MCF 10A (cell line): ENCODE data around the gene PNMT. TPM values are rescaled to one million over a fixed set of nuclear protein-coding genes. Genes with fewer than 3 reads are reported as not detected.

Experiments used
- BruUV-seq: library from RNA; stranded (reverse); fragments of 400-500 nt; replicated peaks from 2 replicates; lab custom pipeline; 2021; lab: Mats Ljungman, UMichigan
- CTCF ChIA-PET: fragments of 300-600 bp; sonication (Branson Sonifier 250); formaldehyde crosslinking; extraction: SDS; loops from one replicate; lab custom pipeline; 2021; ENCODE audit warnings: antibody characterized with exemption, inconsistent platforms; lab: Yijun Ruan, JAX
- POLR2A ChIA-PET: fragments of 300-600, 350-650 bp; sonication (Branson Sonifier 250); formaldehyde crosslinking; extraction: SDS; loops from one replicate; lab custom pipeline; 2020; ENCODE audit warnings: antibody characterized with exemption, inconsistent platforms; lab: Yijun Ruan, JAX
- DNase-seq: peaks from one replicate; pipeline ENCODE4 v3.0.0-alpha.2; 2018; ENCODE audit not compliant: unreplicated experiment
- H3K27ac Mint-ChIP-seq: one replicate; pipeline ENCODE4 v1.8.0; 2022; ENCODE audit warnings: mild to moderate bottlenecking, low read depth, mixed read lengths; ENCODE audit not compliant: unreplicated experiment
- H3K27me3 Mint-ChIP-seq: one replicate; pipeline ENCODE4 v1.8.0; 2022; ENCODE audit warnings: mixed read lengths; ENCODE audit not compliant: insufficient read depth, unreplicated experiment
- H3K36me3 Mint-ChIP-seq: one replicate; pipeline ENCODE4 v1.8.0; 2022; ENCODE audit warnings: mild to moderate bottlenecking, moderate library complexity, mixed read lengths; ENCODE audit not compliant: insufficient read depth, unreplicated experiment
- H3K4me1 Mint-ChIP-seq: one replicate; pipeline ENCODE4 v1.8.0; 2022; ENCODE audit warnings: mixed read lengths; ENCODE audit not compliant: insufficient read depth, unreplicated experiment
- H3K4me3 Mint-ChIP-seq: one replicate; pipeline ENCODE4 v1.8.0; 2022; ENCODE audit warnings: mild to moderate bottlenecking, moderate library complexity, mixed read lengths; ENCODE audit not compliant: unreplicated experiment
- H3K9me3 Mint-ChIP-seq: one replicate; pipeline ENCODE4 v1.8.0; 2022; ENCODE audit warnings: mixed read lengths; ENCODE audit not compliant: unreplicated experiment
- CTCF ChIP-seq: fragments of 200-600 bp; IDR thresholded peaks from one replicate; pipeline ENCODE4 v1.8.0; 2022; ENCODE audit warnings: antibody characterized with exemption, mild to moderate bottlenecking; ENCODE audit not compliant: unreplicated experiment
- intact Hi-C: fragments of 100-400 bp; cut with micrococcal nuclease; formaldehyde crosslinking; loops from 2 replicates; pipeline ENCODE4 v1.14.1; 2022
- total RNA-seq: library from RNA; stranded (reverse); gene quantifications from 2 replicates; pipeline ENCODE4 v1.2.3, GENCODE V29; 2022

Gene PNMT
- total RNA-seq, 1 experiment from 2014 or later: not detected

GRCh38 chr17:39666231-39666600, 2.0 kb upstream of the PNMT start:
- intact Hi-C loops: no loop called here
- Mint-ChIP-seq H3K4me1 (peaks cover 16% of the 10 kb centered on the region), H3K36me3 (peaks cover 17% of the 10 kb centered on the region), H3K4me3 (no peak overlapping the region), H3K27me3 (peaks cover 41% of the 10 kb centered on the region), H3K27ac (no peak overlapping the region), H3K9me3 (no peaks in the 10 kb centered on the region)
- no peak for DNase-seq
- BruUV-seq: no TSS peak
- POLR2A ChIA-PET: interaction anchor here (0.7 to 1.7 kb wide), 3 partner anchors 17 to 73 kb away, joined by 3 to 4 read pairs (median 4); no protein-coding TSS in a partner anchor
- CTCF ChIA-PET: interaction anchor here (0.9 kb wide), 2 partner anchors 43 to 87 kb away, joined by 4 to 5 read pairs; no protein-coding TSS in a partner anchor
- no peak for TF ChIP-seq CTCF

DNA sequence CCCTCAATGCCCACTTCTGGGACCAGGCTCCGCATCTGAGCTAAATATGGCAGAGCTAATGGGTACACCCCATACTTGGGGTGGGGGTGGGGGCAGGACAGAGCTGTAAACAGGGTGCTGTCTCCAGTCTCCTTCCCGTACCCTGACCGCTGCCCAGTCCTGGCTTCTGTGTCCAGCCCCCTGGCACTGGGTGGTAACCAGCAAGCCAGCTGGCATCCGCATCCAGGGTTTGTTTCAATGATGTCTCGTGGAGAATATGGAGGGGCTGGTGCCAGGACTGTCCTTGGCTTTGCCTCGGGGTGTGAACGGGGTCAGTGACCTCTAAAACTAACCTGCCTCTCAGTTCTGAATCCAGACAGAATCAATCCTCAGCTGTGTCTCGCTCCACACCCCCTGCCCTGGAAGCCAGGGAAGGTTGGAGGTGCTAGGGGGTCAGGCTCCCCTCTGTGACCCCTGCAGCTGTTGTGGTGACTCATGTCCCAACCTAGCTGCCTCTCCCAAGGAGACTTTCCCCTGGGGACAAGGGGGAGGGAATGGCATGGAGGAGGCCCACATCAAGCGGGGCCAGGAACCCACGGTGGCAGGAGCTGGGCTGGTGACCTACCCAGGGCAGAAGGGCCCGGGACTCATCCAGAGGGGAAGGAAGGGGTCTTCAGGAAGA, 1.5 kb upstream of the PNMT start:
- Mint-ChIP-seq H3K27ac (no peak overlapping the region), H3K4me3 (no peak overlapping the region), H3K4me1 (peaks cover 16% of the 10 kb centered on the region), H3K9me3 (no peaks in the 10 kb centered on the region), H3K36me3 (peaks cover 13% of the 10 kb centered on the region), H3K27me3 (peaks cover 41% of the 10 kb centered on the region)
- BruUV-seq: no TSS peak
- no peak for TF ChIP-seq CTCF
- POLR2A ChIA-PET: interaction anchor here (0.7 to 1.7 kb wide), 3 partner anchors 17 to 73 kb away, joined by 3 to 4 read pairs (median 4); no protein-coding TSS in a partner anchor
- no peak for DNase-seq
- intact Hi-C loops: no loop called here
- CTCF ChIA-PET: interaction anchor here (0.7 to 0.9 kb wide), 4 partner anchors 34 to 86 kb away, joined by 3 to 5 read pairs (median 4); no protein-coding TSS in a partner anchor

DNA sequence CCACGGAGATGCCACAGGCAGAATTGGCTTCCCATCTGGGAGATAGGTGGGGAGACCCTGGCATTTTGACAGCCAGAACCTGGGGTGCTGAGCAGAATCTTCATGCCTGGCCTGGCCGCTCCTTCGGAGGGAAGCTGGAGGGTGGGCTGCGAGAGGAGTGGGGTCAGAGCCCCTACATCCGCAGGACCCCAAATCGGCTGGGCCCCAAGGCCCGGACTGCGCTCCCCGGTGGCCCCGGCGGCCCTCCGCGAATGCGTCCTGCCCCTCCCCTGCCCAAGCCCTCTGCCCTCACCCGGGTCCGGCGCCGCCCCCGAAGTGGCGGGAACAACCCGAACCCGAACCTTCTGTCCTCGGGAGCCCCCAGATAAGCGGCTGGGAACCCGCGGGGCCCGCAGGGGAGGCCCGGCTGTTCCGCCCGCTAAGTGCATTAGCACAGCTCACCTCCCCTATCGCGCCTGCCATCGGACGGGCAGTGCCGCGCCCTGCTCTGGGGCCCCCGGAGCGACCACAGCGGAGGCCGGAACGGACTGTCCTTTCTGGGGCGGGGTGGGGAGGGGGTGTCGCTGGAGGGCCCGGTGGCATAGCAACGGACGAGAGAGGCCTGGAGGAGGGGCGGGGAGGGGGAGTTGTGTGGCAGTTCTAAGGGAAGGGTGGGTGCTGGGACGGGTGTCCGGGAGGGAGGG, 850 bp upstream of the PNMT start:
- POLR2A ChIA-PET: interaction anchor here (0.7 kb wide), 1 partner anchor 72 kb away, joined by 4 read pairs; no protein-coding TSS in a partner anchor
- Mint-ChIP-seq H3K9me3 (no peaks in the 10 kb centered on the region), H3K27me3 (peaks cover 41% of the 10 kb centered on the region), H3K4me3 (no peak overlapping the region), H3K4me1 (peaks cover 16% of the 10 kb centered on the region), H3K36me3 (peaks cover 13% of the 10 kb centered on the region), H3K27ac (no peak overlapping the region)
- TF ChIP-seq CTCF: no peak
- CTCF ChIA-PET: interaction anchor here (0.7 kb wide), 2 partner anchors 33 to 49 kb away, joined by 3 read pairs; no protein-coding TSS in a partner anchor
- DNase-seq: no peak
- BruUV-seq: no TSS peak
- intact Hi-C loops: no loop called here
